ENCODE measurements around the gene RNF217.
"Not testable (repeated sequence)": the region's sequence is repeated elsewhere in the genome, so short reads cannot be mapped to it uniquely, and the experiment has no call there.

The RNF217 gene

DNA sequence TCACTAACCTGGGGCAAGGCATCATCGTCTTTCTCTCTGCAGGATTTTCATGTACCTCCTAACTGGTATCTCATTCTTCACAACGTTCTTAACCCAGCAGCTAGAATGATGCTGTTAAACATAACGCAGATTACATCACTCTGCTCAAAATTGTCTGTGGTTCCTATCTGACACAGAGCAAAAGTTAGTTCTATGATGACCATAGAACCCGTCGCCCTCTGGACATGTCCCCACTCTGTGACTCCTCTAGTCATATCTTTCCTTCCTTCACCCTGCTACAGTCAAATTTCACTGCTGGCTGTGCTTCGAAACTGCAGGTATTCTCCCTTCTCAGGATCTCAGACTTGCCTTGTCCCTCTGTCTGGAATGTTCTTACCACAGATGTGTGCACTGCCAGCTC lies 103.9 kb downstream of the RNF217 start:
- no peak for DNase-seq (ENCODE audit: low read depth)
- TF ChIP-seq, protein P1, sequence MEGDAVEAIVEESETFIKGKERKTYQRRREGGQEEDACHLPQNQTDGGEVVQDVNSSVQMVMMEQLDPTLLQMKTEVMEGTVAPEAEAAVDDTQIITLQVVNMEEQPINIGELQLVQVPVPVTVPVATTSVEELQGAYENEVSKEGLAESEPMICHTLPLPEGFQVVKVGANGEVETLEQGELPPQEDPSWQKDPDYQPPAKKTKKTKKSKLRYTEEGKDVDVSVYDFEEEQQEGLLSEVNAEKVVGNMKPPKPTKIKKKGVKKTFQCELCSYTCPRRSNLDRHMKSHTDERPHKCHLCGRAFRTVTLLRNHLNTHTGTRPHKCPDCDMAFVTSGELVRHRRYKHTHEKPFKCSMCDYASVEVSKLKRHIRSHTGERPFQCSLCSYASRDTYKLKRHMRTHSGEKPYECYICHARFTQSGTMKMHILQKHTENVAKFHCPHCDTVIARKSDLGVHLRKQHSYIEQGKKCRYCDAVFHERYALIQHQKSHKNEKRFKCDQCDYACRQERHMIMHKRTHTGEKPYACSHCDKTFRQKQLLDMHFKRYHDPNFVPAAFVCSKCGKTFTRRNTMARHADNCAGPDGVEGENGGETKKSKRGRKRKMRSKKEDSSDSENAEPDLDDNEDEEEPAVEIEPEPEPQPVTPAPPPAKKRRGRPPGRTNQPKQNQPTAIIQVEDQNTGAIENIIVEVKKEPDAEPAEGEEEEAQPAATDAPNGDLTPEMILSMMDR (IDR thresholded peaks at IDR 0.05; ENCODE audit: control insufficient read depth, extremely low read depth, insufficient read depth) = no peak
- no peak overlapping the region for H3K4me3 ChIP-seq (ENCODE audit: low read depth, low read length)

DNA sequence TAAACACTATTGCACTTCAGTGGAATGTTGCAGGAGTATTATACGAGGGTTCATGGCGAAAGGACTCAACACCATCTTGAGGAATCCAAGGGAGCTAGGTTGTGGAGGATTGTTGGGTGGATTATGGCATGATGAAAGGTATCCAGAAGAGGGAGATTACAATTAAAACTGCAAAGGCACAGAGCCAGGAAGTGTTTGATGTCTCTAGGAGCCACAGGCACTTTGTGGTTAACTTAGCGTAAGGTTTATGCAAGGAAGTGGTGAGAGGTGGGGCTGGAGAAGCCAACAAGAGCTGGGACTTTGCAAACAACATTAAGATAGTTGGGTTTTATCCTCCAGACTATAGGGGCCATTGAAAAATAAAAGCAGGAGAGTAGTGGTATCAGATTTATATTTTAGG lies 104.7 kb downstream of the RNF217 start:
- TF ChIP-seq, protein P1 (IDR thresholded peaks at IDR 0.05; ENCODE audit: control insufficient read depth, extremely low read depth, insufficient read depth) = no peak
- no peak for DNase-seq (ENCODE audit: low read depth)
- H3K4me3 ChIP-seq (ENCODE audit: low read depth, low read length) = no peak overlapping the region

DNA sequence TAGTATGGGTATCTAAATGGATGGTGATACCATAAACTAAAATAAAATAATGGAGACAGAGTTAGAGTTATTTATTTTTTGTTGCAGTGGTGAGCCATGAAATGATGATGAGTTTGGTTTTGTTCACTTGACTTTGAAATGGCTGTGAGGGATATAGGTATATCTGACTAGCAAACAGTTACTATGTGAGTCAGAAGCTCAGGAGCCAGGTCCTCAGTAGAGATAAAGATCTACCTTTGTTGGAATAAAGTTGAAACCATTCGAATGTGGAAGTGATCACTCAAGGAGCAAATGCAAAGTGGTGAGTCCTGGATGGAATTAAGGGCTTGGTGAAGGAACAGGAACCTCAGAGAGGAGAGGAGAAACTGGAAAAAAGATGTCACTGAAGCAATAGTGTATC lies 105.3 kb downstream of the RNF217 start:
- H3K4me3 ChIP-seq (ENCODE audit: low read depth, low read length) = no peak overlapping the region
- DNase-seq (ENCODE audit: low read depth) = no peak
- TF ChIP-seq, protein P1 (IDR thresholded peaks at IDR 0.05; ENCODE audit: control insufficient read depth, extremely low read depth, insufficient read depth) = no peak

DNA sequence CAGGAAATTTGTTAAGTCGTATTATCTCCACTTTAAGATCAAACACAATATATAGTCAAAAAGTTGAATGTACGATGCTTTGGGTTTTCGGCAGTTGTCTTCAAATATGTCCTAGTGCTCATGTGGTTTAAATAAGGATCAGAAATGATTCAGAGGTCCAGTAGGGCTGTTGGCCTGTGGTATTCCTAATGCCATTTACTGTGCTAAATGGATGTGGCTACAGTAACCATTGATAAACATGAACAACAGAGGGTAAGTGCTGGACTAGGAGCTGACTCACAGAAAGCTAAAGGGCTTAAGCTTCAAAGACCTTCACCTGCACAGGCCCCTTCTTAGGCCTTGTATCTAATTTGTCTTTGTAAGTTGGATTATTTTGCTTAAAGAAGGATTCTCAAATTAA lies 110.8 kb downstream of the RNF217 start:
- H3K4me3 ChIP-seq (ENCODE audit: low read depth, low read length) = no peak overlapping the region
- no peak for DNase-seq (ENCODE audit: low read depth)
- TF ChIP-seq, protein P1 (IDR thresholded peaks at IDR 0.05; ENCODE audit: control insufficient read depth, extremely low read depth, insufficient read depth) = no peak

DNA sequence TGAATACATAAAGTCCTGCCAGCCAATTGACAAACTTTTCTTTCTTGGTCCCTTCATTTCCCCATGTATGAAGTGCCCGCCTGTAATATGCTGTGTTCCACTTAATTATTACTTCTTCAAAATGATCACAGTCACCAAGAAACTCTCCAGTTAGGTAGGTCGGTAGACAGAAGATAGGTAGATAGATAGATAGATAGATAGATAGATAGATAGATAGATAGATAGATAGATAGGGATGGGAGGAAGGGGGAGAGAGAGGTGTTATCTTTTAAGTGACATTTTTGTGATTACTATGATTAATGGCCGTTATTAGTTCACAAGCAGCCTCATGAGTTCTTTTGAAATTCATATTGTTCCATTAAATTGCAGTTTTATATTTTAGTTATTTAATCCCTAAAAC lies 111.9 kb downstream of the RNF217 start:
- no peak overlapping the region for H3K4me3 ChIP-seq (ENCODE audit: low read depth, low read length)
- DNase-seq (ENCODE audit: low read depth) = no peak
- TF ChIP-seq, protein P1 (IDR thresholded peaks at IDR 0.05; ENCODE audit: control insufficient read depth, extremely low read depth, insufficient read depth) = no peak

DNA sequence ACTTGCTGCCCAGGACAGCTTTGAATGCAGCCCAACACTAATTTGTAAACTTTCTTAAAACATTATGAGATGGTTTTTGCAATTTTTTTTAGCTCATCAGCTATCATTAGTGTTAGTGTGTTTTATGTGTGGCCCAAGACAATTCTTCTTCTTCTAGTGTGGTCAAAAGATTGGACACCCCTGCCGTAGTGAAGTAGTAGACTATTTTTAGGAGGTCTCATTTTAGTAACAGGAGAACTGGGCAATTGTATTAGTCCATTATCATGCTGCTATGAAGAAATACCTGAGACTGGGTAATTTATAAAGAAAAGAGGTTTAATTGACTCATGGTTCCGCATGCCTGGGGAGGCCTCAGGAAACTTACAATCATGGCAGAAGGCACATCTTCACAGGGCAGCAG lies 112.8 kb downstream of the RNF217 start:
- not testable (repeated sequence) for H3K4me3 ChIP-seq (ENCODE audit: low read depth, low read length); DNase-seq (ENCODE audit: low read depth)

DNA sequence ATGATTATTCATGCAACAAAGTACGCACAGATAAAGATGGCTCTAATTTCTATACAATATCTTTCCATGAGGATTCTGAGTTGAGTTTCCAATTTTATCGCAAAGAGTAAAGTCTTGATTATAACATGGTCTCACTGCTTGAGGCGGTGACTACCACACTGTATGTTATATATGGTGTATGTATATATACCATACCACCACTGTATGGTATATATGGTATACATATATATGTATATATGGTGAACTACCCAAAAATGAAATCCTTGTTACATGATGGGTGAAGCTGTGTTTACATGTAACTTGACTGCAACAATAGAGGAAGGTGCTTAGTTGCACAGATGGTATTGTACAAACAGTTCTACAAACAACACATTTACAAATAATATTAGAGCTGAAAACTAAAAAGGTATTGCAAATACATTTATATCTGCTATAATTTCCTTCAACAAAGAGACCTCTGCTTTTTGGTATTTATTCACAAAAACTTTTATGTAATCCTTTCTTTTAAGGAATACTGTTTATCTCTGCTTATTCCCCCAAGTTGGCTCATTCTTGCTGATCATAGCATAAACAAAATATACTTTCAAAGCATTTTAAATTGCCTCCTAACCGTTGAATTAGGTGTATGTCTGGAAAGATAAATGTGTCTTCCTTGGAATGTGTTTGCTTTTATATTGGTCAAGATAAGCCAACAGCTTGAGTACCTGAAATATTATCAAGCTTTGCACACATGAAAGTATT lies 113.7 kb downstream of the RNF217 start:
- H3K4me3 ChIP-seq (ENCODE audit: low read depth, low read length) = no peak overlapping the region
- TF ChIP-seq, protein P1 (IDR thresholded peaks at IDR 0.05; ENCODE audit: control insufficient read depth, extremely low read depth, insufficient read depth) = no peak
- DNase-seq (ENCODE audit: low read depth) = no peak

All from LNCaP clone FGC (cell line).